ENCODE data around the gene MYLK3. TPM values are rescaled to one million over a fixed set of nuclear protein-coding genes. Genes with fewer than 3 reads are reported as not detected.

MYLK3 gene
- total and polyA plus RNA-seq, 7 donors, result under 0.01 to 0.16 (median 0.04) TPM; not detected in 1

DNA sequence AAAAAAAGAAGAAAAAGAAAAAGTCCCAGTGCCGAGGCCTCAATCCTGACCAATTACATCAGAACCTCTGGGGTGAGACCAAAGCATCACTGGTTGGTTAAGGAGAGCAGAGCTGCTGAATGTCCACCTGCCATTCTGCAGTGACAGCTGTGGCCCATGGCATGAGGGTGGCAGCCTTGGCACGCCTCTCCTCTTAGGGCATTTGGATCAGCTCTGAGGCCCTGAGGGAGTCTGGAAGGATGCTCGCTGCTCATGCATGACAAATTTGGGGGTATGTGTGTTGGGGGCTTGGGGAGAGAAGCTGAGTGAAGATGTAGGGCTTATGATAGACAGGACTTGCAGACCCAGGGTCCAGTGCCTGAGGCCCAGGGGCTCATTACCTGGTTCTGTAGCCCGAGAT lies 26.3 kb downstream of the MYLK3 start:
- no peak for TF ChIP-seq EP300 (IDR thresholded peaks at IDR 0.05)
- no peak overlapping the region for H3K4me3 ChIP-seq
- H3K27me3 ChIP-seq, result no peaks in the 10 kb centered on the region
- no peaks in the 10 kb centered on the region for H3K36me3 ChIP-seq
- no peak for DNase-seq
- H3K4me1 ChIP-seq, result no peaks in the 10 kb centered on the region
- intact Hi-C loops (cut with DNase I), result no loop called here
- H3K27ac ChIP-seq, result no peak overlapping the region
- no peaks in the 10 kb centered on the region for H3K9me3 ChIP-seq
- 84 to 86% methylated on average over 4 of the region's 4 CpGs for WGBS, 2 donors

GRCh38 chr16:46720619-46721018 lies 27.5 kb downstream of the MYLK3 start:
- no peak overlapping the region for H3K27ac ChIP-seq

DNA sequence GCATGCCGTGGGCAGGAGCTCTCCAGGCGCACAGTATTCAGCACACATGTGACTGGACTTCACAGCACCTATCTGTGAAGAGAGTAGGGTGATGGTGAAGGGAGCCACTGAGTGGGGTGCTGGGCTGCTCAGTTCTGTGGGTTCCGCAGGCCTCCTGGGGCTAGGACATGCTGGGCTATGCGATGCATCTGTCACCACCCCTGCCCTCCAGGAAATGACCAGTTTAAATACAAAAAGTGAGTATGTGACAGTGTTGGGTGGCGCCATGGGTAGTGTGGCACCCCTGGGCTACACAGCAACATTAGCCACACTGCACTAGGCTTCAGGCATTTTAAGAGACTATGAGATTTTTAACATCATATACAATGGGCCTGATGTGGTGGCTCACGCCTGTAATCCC lies 28.6 kb downstream of the MYLK3 start:
- Histone ChIP-seq H3K4me3 (no peak overlapping the region), H3K9me3 (no peaks in the 10 kb centered on the region), H3K4me1 (no peaks in the 10 kb centered on the region), H3K36me3 (no peaks in the 10 kb centered on the region), H3K27me3 (no peaks in the 10 kb centered on the region), H3K27ac (no peak overlapping the region)
- intact Hi-C loops (cut with DNase I), result no loop called here
- TF ChIP-seq POLR2A (IDR thresholded peaks at IDR 0.05) (no peak), POLR2AphosphoS5 (IDR thresholded peaks at IDR 0.05) (no peak), EP300 (IDR thresholded peaks at IDR 0.05) (no peak)
- TF ChIP-seq, protein P1, sequence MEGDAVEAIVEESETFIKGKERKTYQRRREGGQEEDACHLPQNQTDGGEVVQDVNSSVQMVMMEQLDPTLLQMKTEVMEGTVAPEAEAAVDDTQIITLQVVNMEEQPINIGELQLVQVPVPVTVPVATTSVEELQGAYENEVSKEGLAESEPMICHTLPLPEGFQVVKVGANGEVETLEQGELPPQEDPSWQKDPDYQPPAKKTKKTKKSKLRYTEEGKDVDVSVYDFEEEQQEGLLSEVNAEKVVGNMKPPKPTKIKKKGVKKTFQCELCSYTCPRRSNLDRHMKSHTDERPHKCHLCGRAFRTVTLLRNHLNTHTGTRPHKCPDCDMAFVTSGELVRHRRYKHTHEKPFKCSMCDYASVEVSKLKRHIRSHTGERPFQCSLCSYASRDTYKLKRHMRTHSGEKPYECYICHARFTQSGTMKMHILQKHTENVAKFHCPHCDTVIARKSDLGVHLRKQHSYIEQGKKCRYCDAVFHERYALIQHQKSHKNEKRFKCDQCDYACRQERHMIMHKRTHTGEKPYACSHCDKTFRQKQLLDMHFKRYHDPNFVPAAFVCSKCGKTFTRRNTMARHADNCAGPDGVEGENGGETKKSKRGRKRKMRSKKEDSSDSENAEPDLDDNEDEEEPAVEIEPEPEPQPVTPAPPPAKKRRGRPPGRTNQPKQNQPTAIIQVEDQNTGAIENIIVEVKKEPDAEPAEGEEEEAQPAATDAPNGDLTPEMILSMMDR (IDR thresholded peaks at IDR 0.05), result no peak
- DNase-seq, result no peak
- WGBS, 2 donors, result 92 to 95% methylated on average over 6 of the region's 6 CpGs

More at GRCh38 chr16:46720619-46721018, 27.5 kb downstream of the MYLK3 start:
- TF ChIP-seq POLR2AphosphoS5 (IDR thresholded peaks at IDR 0.05) (no peak), EP300 (IDR thresholded peaks at IDR 0.05) (no peak)
- intact Hi-C loops (cut with DNase I), result no loop called here
- Histone ChIP-seq H3K9me3 (no peaks in the 10 kb centered on the region), H3K36me3 (no peaks in the 10 kb centered on the region), H3K4me1 (no peaks in the 10 kb centered on the region), H3K4me3 (no peak overlapping the region), H3K27me3 (no peaks in the 10 kb centered on the region)
- no peak for DNase-seq
- WGBS, 2 donors, result 93 to 94% methylated on average over 2 of the region's 2 CpGs

DNA sequence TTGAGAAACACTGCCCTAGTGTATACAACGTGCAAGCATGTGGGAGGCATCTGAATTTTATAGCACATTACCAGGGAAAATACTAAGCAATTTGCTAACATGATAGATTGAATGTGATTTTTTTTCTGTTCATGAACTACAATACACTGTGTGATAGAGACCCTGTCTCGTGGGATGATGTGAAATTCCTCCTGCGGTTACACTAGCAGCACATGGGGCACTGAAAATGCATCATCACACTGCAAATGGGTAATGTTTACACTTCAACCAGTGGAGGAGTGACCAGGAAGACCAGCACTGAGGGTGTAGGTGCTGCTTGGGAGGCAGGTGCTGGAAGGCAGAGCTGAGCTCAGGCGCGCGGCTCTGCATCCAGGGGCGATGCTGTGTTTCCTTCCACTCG lies 29.9 kb downstream of the MYLK3 start:
- no peak for DNase-seq
- H3K9me3 ChIP-seq, result no peaks in the 10 kb centered on the region
- no peak overlapping the region for H3K27ac ChIP-seq
- H3K4me1 ChIP-seq, result no peaks in the 10 kb centered on the region
- 83 to 86% methylated on average over 8 of the region's 8 CpGs for WGBS, 2 donors
- intact Hi-C loops (cut with DNase I), result no loop called here
- H3K36me3 ChIP-seq, result no peaks in the 10 kb centered on the region
- TF ChIP-seq POLR2A (IDR thresholded peaks at IDR 0.05), result no peak
- no peak for TF ChIP-seq EP300 (IDR thresholded peaks at IDR 0.05)
- no peak for TF ChIP-seq POLR2AphosphoS5 (IDR thresholded peaks at IDR 0.05)
- TF ChIP-seq, protein P1 (IDR thresholded peaks at IDR 0.05), result no peak
- H3K4me3 ChIP-seq, result no peak overlapping the region
- no peaks in the 10 kb centered on the region for H3K27me3 ChIP-seq

DNA sequence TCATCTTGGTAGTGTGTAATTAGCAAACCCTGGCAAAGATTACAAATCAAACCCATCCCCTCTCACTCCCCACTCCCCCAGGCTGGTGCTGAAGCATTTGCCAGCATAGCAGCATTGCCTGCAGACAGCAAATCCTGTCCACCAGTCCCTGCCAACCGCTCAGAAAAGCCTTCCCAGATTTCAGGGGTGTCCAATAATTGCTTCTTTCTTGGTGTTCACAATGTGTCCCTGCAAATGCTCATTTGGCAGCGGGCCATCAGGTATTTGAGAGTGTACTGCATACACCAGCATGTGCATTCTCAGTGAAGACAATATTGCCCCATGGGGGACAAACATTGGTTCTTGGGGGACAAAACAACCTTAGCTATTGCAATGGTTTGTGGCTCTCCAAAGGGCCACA lies 30.5 kb downstream of the MYLK3 start:
- H3K9me3 ChIP-seq, result no peaks in the 10 kb centered on the region
- no peak for DNase-seq
- H3K4me1 ChIP-seq, result no peaks in the 10 kb centered on the region
- no peaks in the 10 kb centered on the region for H3K27me3 ChIP-seq
- WGBS, 2 donors, result 77 to 88% methylated on average over 2 of the region's 2 CpGs
- intact Hi-C loops (cut with DNase I), result no loop called here
- TF ChIP-seq POLR2AphosphoS5 (IDR thresholded peaks at IDR 0.05), result no peak
- H3K4me3 ChIP-seq, result no peak overlapping the region
- H3K36me3 ChIP-seq, result no peaks in the 10 kb centered on the region
- no peak overlapping the region for H3K27ac ChIP-seq

GRCh38 chr16:46715769-46716305 lies 32.3 kb downstream of the MYLK3 start:
- Histone ChIP-seq H3K27ac (no peak overlapping the region), H3K27me3 (no peaks in the 10 kb centered on the region), H3K4me3 (no peak overlapping the region), H3K36me3 (no peaks in the 10 kb centered on the region), H3K4me1 (no peaks in the 10 kb centered on the region), H3K9me3 (no peaks in the 10 kb centered on the region)
- no peak for TF ChIP-seq EP300 (IDR thresholded peaks at IDR 0.05)
- TF ChIP-seq, protein P1 (IDR thresholded peaks at IDR 0.05), result no peak
- no peak for TF ChIP-seq POLR2A (IDR thresholded peaks at IDR 0.05)
- TF ChIP-seq POLR2AphosphoS5 (IDR thresholded peaks at IDR 0.05), result no peak
- 69 to 73% methylated on average over 6 of the region's 6 CpGs for WGBS, 2 donors
- intact Hi-C loops (cut with DNase I), result no loop called here
- DNase-seq, result no peak

All from sigmoid colon (tissue), 7 donors.